Measurements from ENCODE around the gene COPZ1.

Gene COPZ1

DNA sequence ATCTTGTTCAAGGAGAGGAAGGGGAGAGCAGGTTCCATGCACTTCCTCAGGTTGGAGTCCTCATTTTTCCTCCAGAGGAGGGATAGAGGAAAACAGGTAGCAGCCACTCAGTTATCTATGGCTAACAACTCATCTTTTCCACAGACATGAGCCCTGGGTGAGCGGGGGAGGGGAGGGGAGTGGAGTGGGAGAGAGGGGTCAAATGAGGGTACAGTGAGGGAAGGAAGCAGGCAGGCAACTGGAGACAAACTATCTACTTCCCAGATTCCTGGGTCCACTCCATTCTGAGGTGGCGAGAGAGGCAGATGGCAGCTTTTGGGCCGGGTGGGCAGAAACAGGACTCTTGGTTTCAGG lies 62.2 kb downstream of the COPZ1 start:
- ChIA-PET POLR2A (no interaction called here), CTCF (interaction anchor here (0.9 to 4.5 kb wide), 10 partner anchors 13 to 165 kb away, joined by 3 to 27 read pairs (median 4); no protein-coding TSS in a partner anchor)
- Histone ChIP-seq H3K4me3 (ENCODE audit: control insufficient read depth in 1 of 7, extremely low read depth in 1 of 7, insufficient read depth in 4 of 7, low read depth in 2 of 7, low read length in 6 of 7) (no peak overlapping the region), H3K4me1 (ENCODE audit: control extremely low read depth in 1 of 4, control insufficient read depth in 4 of 4, insufficient read depth in 4 of 4, low read length in 3 of 4) (peaks cover 3 to 86% (median 53%) of the 10 kb centered on the region in 4 experiments), H3K36me3 (ENCODE audit: control insufficient read depth in 4 of 4, insufficient read depth in 4 of 4, low read length in 3 of 4) (peaks cover 0 to 9% (median under 1%) of the 10 kb centered on the region in 4 experiments), H3K27me3 (replicated peaks in 2 of 5; ENCODE audit: control insufficient read depth in 4 of 5, insufficient read depth in 5 of 5, low read length in 4 of 5) (no peaks in the 10 kb centered on the region), H3K27ac (ENCODE audit: insufficient read depth in 1 of 2, low read depth in 1 of 2, low read length in 2 of 2, poor library complexity in 1 of 2, severe bottlenecking in 2 of 2) (no peak overlapping the region), H3K9me3 (ENCODE audit: control extremely low read depth in 1 of 5, control insufficient read depth in 4 of 5, insufficient read depth in 2 of 5, low read depth in 1 of 5, low read length in 4 of 5) (no peaks in the 10 kb centered on the region)
- 100% methylated on average over 3 of the region's 3 CpGs for WGBS (ENCODE audit: insufficient coverage)
- no peak for DNase-seq

DNA sequence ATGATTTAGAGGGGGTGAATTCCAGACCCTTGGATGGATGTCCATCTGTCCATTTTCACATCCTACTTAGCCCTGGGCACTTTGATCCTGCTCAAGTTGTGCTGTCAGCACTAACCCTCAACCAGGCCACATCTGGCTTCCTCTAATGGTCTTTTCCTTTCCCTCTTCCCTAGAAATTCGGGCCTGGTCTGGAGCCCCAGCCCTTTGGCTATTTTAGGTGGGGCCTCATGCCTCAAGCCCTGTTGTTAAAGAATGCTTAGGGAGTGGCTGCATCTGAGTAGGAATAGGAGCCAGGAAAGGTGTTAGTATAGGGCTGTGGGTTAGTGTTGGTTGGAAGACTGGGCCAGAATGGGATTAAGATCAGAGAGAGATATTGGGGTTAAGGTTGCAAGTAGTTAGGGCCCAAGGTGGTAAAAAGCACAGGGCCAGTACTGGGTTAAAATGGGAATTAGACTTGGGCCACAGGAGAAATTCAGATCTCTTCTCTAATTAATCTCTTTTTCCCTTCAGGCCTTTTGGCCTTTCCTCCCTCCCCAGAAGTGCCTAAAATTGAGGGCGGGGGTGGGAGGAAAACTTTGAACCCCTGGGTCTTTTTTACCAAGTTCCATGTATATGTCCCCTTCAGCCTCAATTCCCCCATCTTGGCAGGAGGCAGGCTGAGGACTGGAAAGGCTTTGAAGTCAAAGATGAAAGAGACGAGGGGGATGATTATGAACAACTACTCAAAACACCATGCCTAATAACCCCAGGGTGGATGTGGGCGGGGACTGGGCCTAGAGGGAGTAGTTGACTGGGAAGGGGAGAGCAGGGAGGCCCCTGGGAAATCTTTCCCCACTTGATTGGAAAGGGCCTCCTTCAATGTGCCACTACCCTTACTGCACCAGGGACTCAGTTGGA lies 63.6 kb downstream of the COPZ1 start:
- POLR2A ChIA-PET: interaction anchor here (0.7 kb wide), 1 partner anchor 804 kb away, joined by 3 read pairs; no protein-coding TSS in a partner anchor
- peak overlapping the region in 1 of 2 experiments; percentile 37 for H3K27ac ChIP-seq (ENCODE audit: insufficient read depth in 1 of 2, low read depth in 1 of 2, low read length in 2 of 2, poor library complexity in 1 of 2, severe bottlenecking in 2 of 2)
- no peaks in the 10 kb centered on the region for H3K36me3 ChIP-seq (ENCODE audit: control insufficient read depth in 4 of 4, insufficient read depth in 4 of 4, low read length in 3 of 4)
- H3K4me3 ChIP-seq (ENCODE audit: control insufficient read depth in 1 of 7, extremely low read depth in 1 of 7, insufficient read depth in 4 of 7, low read depth in 2 of 7, low read length in 6 of 7): peak overlapping the region in 1 of 7 experiments; percentile 2
- CTCF ChIA-PET: interaction anchor here (0.6 to 4.5 kb wide), 10 partner anchors 8 to 174 kb away, joined by 3 to 27 read pairs (median 5); no protein-coding TSS in a partner anchor
- H3K9me3 ChIP-seq (ENCODE audit: control extremely low read depth in 1 of 5, control insufficient read depth in 4 of 5, insufficient read depth in 2 of 5, low read depth in 1 of 5, low read length in 4 of 5): no peaks in the 10 kb centered on the region
- DNase-seq: no peak
- no peaks in the 10 kb centered on the region for H3K27me3 ChIP-seq (replicated peaks in 2 of 5; ENCODE audit: control insufficient read depth in 4 of 5, insufficient read depth in 5 of 5, low read length in 4 of 5)
- WGBS (ENCODE audit: insufficient coverage): 100% methylated on average over 1 of the region's 4 CpGs
- peaks cover 3 to 93% (median 62%) of the 10 kb centered on the region in 4 experiments for H3K4me1 ChIP-seq (ENCODE audit: control extremely low read depth in 1 of 4, control insufficient read depth in 4 of 4, insufficient read depth in 4 of 4, low read length in 3 of 4)

DNA sequence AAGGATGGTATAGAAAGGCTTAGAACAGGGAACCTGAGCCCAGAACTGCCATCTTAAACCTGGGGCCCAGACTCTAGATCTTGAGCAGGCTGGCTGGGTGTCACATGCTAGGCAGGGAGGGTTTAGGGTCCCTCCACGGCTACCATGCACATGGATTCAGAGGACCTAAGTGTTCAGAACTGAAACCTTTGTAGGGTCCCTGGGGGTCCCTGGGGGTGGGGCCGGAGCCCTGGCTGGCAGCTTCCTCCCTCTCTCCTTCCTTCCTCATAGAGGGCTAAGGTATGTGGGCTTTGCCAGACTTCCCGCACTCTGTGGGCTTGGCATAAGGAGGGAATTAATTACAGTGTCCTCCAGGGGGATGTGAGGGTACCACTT lies 64.2 kb downstream of the COPZ1 start:
- no peak for DNase-seq
- H3K9me3 ChIP-seq (ENCODE audit: control extremely low read depth in 1 of 5, control insufficient read depth in 4 of 5, insufficient read depth in 2 of 5, low read depth in 1 of 5, low read length in 4 of 5): no peaks in the 10 kb centered on the region
- H3K36me3 ChIP-seq (ENCODE audit: control insufficient read depth in 4 of 4, insufficient read depth in 4 of 4, low read length in 3 of 4): peaks cover 0 to 2% (median under 1%) of the 10 kb centered on the region in 4 experiments
- no peaks in the 10 kb centered on the region for H3K27me3 ChIP-seq (replicated peaks in 2 of 5; ENCODE audit: control insufficient read depth in 4 of 5, insufficient read depth in 5 of 5, low read length in 4 of 5)
- ChIA-PET CTCF (interaction anchor here (2.5 kb wide), 1 partner anchor 10 kb away, joined by 8 read pairs; no protein-coding TSS in a partner anchor), POLR2A (no interaction called here)
- peaks cover 3 to 93% (median 64%) of the 10 kb centered on the region in 4 experiments for H3K4me1 ChIP-seq (ENCODE audit: control extremely low read depth in 1 of 4, control insufficient read depth in 4 of 4, insufficient read depth in 4 of 4, low read length in 3 of 4)
- peak overlapping the region in 1 of 2 experiments; percentile 37 for H3K27ac ChIP-seq (ENCODE audit: insufficient read depth in 1 of 2, low read depth in 1 of 2, low read length in 2 of 2, poor library complexity in 1 of 2, severe bottlenecking in 2 of 2)
- H3K4me3 ChIP-seq (ENCODE audit: control insufficient read depth in 1 of 7, extremely low read depth in 1 of 7, insufficient read depth in 4 of 7, low read depth in 2 of 7, low read length in 6 of 7): peak overlapping the region in 1 of 7 experiments; percentile 2
- 85% methylated on average over 2 of the region's 3 CpGs for WGBS (ENCODE audit: insufficient coverage)

GRCh38 chr12:54389607-54390175 lies 64.8 kb downstream of the COPZ1 start:
- DNase-seq: no peak
- ChIA-PET POLR2A (interaction anchor here (1.0 to 1.1 kb wide), 2 partner anchors 10 to 29 kb away, joined by 3 read pairs; no protein-coding TSS in a partner anchor), CTCF (interaction anchor here (2.5 to 4.8 kb wide), 2 partner anchors 9 to 10 kb away, joined by 8 to 65 read pairs; no protein-coding TSS in a partner anchor)
- H3K9me3 ChIP-seq (ENCODE audit: control extremely low read depth in 1 of 5, control insufficient read depth in 4 of 5, insufficient read depth in 2 of 5, low read depth in 1 of 5, low read length in 4 of 5): no peaks in the 10 kb centered on the region
- peaks cover 3 to 93% (median 60%) of the 10 kb centered on the region in 4 experiments for H3K4me1 ChIP-seq (ENCODE audit: control extremely low read depth in 1 of 4, control insufficient read depth in 4 of 4, insufficient read depth in 4 of 4, low read length in 3 of 4)
- 88% methylated on average over 5 of the region's 5 CpGs for WGBS (ENCODE audit: insufficient coverage)
- H3K27me3 ChIP-seq (replicated peaks in 2 of 5; ENCODE audit: control insufficient read depth in 4 of 5, insufficient read depth in 5 of 5, low read length in 4 of 5): no peaks in the 10 kb centered on the region
- peak overlapping the region in 1 of 2 experiments; percentile 37 for H3K27ac ChIP-seq (ENCODE audit: insufficient read depth in 1 of 2, low read depth in 1 of 2, low read length in 2 of 2, poor library complexity in 1 of 2, severe bottlenecking in 2 of 2)
- H3K36me3 ChIP-seq (ENCODE audit: control insufficient read depth in 4 of 4, insufficient read depth in 4 of 4, low read length in 3 of 4): peaks cover 0 to 8% (median 4%) of the 10 kb centered on the region in 4 experiments
- peak overlapping the region in 2 of 7 experiments; percentile 73 to 79 for H3K4me3 ChIP-seq (ENCODE audit: control insufficient read depth in 1 of 7, extremely low read depth in 1 of 7, insufficient read depth in 4 of 7, low read depth in 2 of 7, low read length in 6 of 7)

DNA sequence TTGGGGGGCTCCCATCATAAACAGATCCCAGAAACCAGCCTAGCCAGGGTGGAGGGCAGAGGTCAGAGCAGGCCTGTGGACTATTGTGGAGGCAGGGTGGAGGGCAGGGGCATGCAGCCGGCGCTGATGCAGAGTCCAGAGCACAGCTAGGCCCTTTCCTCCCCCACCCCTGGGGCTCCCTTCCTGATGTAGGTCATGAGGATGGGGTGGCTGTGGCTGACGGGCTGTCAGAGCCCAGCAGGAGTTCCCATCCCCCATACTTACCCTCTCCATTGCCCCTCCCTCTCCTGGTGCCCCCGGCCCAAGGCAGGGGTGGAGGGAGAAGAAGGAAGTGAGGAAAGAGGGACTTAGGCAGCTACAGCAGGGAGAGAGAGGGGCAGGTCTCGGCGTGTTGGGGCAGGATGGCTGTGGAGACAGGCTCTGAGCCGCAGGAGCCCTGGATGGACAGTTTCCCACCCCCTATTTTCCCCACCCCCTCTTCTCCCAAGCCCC lies 65.3 kb downstream of the COPZ1 start:
- ChIA-PET CTCF (interaction anchor here (1.1 to 4.8 kb wide), 4 partner anchors 9 to 50 kb away, joined by 3 to 65 read pairs (median 24); no protein-coding TSS in a partner anchor), POLR2A (interaction anchor here (1.0 to 1.1 kb wide), 2 partner anchors 9 to 28 kb away, joined by 3 read pairs; no protein-coding TSS in a partner anchor)
- Histone ChIP-seq H3K36me3 (ENCODE audit: control insufficient read depth in 4 of 4, insufficient read depth in 4 of 4, low read length in 3 of 4) (peaks cover 0 to 13% (median 9%) of the 10 kb centered on the region in 4 experiments), H3K27me3 (replicated peaks in 2 of 5; ENCODE audit: control insufficient read depth in 4 of 5, insufficient read depth in 5 of 5, low read length in 4 of 5) (no peaks in the 10 kb centered on the region), H3K4me1 (ENCODE audit: control extremely low read depth in 1 of 4, control insufficient read depth in 4 of 4, insufficient read depth in 4 of 4, low read length in 3 of 4) (peaks cover 3 to 93% (median 56%) of the 10 kb centered on the region in 4 experiments), H3K9me3 (ENCODE audit: control extremely low read depth in 1 of 5, control insufficient read depth in 4 of 5, insufficient read depth in 2 of 5, low read depth in 1 of 5, low read length in 4 of 5) (no peaks in the 10 kb centered on the region), H3K27ac (ENCODE audit: insufficient read depth in 1 of 2, low read depth in 1 of 2, low read length in 2 of 2, poor library complexity in 1 of 2, severe bottlenecking in 2 of 2) (no peak overlapping the region), H3K4me3 (ENCODE audit: control insufficient read depth in 1 of 7, extremely low read depth in 1 of 7, insufficient read depth in 4 of 7, low read depth in 2 of 7, low read length in 6 of 7) (peak overlapping the region in 5 of 7 experiments; percentile 7 to 79 (median 74))
- no peak for DNase-seq
- whole genome bisulfite sequencing (ENCODE audit: insufficient coverage): no CpG with 5 or more reads among the region's 7 CpGs

DNA sequence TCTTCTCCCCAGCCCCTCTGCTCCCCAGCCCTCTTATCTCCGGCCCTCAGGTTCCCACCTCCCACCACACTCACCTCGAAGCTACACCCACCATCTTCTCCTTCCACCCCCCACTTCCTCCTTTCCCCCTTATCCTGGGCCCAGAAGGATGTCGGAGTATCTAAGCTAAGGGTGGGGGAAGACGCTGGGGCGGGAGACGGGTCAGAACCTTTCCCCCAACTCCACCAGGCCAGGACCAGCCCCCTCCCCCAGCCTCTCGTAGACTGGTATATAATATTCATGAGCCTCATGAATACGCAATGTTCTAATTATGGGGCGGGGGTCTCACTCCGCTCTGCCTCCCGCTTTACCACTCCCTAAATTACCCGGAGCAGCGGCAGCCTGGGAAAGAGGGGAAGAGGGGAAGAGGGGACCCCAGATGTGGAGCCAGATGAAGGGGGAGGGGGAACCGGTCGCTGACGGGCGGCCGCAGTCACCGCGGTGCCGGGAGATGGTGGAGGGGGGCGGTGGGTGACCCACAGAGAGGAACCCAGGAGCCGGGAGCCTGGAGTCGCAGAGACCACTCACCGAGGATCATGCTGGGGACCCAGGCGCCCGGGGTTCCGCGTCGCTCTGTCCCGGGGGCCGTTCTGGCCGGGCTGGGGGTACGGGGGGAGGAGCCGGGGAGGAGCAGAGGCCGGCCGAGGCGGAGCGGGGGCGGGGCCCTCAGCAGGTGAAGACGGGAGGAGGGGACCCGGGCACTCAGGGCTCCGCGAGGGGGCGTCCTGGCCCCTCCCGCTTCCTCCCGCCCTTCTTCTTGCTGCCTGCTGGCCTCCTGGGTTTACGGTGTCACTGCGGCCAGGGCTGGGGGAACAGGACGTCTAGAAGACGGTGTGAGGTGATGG lies 66.0 kb downstream of the COPZ1 start:
- H3K4me1 ChIP-seq (ENCODE audit: control extremely low read depth in 1 of 4, control insufficient read depth in 4 of 4, insufficient read depth in 4 of 4, low read length in 3 of 4): peaks cover 3 to 86% (median 54%) of the 10 kb centered on the region in 4 experiments
- DNase-seq: peak; percentile 69 to 87 (median 80)
- POLR2A ChIA-PET: interaction anchor here (0.9 to 1.1 kb wide), 3 partner anchors 8 to 28 kb away, joined by 3 read pairs; no protein-coding TSS in a partner anchor

More for the DNA sequence above, 66.0 kb downstream of the COPZ1 start:
- peak overlapping the region; percentile 42 to 79 (median 73) for H3K4me3 ChIP-seq (ENCODE audit: control insufficient read depth in 1 of 7, extremely low read depth in 1 of 7, insufficient read depth in 4 of 7, low read depth in 2 of 7, low read length in 6 of 7)
- peaks cover 0 to 19% (median 14%) of the 10 kb centered on the region in 4 experiments for H3K36me3 ChIP-seq (ENCODE audit: control insufficient read depth in 4 of 4, insufficient read depth in 4 of 4, low read length in 3 of 4)
- CTCF ChIA-PET: interaction anchor here (0.6 to 4.8 kb wide), 8 partner anchors 9 to 58 kb away, joined by 3 to 65 read pairs (median 7); no protein-coding TSS in a partner anchor
- under 1% methylated on average over 33 of the region's 51 CpGs for WGBS (ENCODE audit: insufficient coverage)
- no peaks in the 10 kb centered on the region for H3K9me3 ChIP-seq (ENCODE audit: control extremely low read depth in 1 of 5, control insufficient read depth in 4 of 5, insufficient read depth in 2 of 5, low read depth in 1 of 5, low read length in 4 of 5)
- H3K27ac ChIP-seq (ENCODE audit: insufficient read depth in 1 of 2, low read depth in 1 of 2, low read length in 2 of 2, poor library complexity in 1 of 2, severe bottlenecking in 2 of 2): peak overlapping the region; percentile 15 to 73
- H3K27me3 ChIP-seq (replicated peaks in 2 of 5; ENCODE audit: control insufficient read depth in 4 of 5, insufficient read depth in 5 of 5, low read length in 4 of 5): no peaks in the 10 kb centered on the region

All from common myeloid progenitor, CD34-positive (primary cell).